GM19238 (cell line): ENCODE data around the gene ALG14.
"Not testable (repeated sequence)": the region's sequence is repeated elsewhere in the genome, so short reads cannot be mapped to it uniquely, and the experiment has no call there.

Experiments used
- DNase-seq: peaks from one replicate; pipeline ENCODE4 v3.0.0; 2011; ENCODE audit warnings: low spot score; ENCODE audit not compliant: insufficient read length

The ALG14 gene

DNA sequence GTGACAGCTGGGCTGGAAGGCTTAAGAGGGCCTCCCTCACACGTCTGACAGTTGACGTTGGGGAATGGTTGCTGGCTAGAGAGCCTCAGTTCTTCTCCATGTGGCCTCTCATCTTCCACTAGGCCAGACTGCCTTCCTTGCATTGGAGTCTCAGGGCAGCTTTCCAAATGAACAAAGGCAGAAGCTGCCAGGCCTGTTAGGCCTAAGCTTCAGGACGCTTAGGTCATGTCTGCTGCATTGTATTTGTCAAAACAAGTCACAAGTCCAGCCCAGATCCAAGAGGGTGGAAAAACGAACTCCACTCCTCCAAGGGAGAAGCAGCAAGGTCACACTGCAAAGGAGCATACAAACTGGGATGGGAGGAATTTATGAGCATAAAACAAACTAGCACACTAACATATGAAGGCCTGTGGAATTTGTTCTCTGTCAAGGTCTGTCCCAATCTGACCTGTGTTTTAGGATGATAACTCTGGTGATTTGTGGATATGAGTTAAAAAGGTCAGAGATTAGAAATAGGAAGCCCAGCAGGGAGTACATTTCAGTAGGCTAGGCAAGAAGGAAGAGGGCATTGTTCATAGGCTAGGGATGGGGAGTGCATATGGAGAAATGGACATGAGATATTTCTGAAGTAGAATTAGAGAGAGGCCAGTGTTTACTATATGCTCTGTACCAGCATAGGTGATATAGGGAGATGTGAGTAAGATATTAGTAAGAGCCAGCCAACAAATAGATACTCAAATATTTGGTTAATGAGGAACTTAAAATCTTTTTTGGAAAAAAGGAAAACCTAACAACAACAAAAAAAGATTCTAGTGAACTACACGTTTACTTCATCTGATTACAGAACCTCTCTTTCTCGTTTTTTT lies 116.8 kb downstream of the ALG14 start:
- no peak for DNase-seq

DNA sequence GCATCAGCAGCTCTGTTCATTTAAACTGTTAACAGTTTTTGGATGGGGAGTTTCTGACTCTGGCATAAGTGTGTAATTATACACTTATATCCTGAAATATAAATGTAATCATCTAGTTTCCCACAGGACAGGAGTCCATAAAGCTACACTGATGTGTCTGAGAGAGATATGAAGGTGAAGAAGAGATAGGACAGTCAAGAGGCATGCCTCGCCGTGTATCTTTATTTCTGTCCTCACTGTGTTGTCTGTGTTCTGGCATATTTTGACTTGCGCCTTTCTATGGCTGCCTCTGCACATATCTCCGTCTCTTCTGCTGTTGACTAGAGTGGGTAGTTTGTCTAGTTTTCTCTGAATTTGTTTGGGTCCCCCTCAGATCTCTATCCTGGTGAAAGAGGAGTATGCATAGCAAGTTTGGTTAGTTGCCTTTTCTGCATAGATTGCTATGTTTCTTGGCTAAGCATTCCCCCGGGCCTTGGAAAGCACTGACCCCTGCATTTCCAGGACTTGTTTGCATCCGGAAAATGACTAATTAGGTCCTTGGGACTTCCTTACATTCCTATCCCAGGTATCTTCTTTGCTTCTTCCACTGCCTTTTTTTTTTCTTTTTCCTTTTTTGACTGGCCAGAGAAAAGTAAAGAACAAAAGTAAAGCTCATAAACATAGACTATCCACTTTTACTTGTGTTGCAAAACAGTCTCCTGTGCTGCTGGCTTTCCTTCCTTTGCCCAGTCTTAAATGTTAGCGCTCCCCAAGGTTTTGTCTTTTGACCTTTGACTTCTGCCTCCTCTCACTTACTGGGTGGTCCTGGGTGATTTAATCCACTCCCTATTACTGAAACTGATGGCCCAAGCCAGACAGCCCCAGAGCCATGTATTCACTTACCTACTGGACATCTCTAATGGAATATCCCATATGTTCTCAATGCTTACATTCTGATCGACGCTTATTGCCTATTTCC lies 118.2 kb downstream of the ALG14 start:
- no peak for DNase-seq

DNA sequence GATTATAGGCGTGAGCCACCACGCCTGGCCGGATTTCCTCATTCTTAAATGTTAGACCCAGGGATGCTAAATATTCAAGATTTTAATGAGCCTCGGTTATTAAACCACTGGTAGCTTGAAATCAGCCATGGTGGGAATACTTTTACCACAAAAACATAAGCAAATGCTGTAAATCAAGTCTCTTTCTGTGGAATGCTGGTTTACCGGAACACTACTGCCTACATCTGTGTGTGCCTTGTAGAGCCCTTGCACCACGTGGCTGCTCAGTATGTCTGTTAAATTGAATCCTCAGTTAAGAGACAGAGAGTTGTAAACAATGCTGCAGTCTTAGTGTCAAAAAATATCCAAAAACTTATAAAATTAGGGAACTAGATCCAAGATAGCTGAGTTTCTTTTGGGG lies 119.0 kb downstream of the ALG14 start:
- no peak for DNase-seq

DNA sequence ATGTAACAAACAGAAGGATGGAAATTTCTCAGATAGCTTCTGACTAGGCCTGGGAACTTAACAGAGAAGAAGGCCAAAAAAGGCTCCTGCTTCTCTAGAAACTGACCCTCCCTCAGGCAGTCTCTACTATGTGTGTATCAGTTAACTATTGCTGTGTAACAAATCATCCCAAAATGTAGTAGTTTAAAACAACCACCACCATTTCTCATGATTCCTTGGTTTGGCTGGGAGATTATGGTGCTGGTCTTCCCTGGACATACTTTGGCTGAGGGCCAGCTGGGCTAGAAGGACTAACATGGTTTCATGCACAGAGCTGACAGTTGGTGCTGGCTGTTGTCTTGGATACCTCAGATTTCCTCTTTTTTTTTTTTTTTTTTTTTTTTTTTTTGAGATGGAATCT lies 119.6 kb downstream of the ALG14 start:
- no peak for DNase-seq

DNA sequence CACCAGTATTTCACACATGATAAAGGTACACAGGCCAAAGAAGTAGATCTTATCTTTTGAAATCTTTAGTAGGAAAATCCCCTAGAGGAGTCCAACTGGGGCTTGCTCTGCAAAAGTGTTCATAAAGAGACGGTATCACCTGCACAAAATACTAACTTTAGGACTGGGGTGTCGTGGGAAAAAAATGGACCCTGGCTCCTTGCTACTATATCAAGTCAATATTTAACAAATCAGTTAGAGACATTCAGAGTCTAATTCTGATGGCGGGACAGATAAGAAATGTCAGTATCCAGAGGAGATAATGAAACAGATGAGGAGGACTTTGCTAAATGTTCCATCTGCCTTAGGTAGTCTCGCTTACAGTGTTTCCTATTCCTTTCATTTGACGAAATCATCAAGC lies 120.2 kb downstream of the ALG14 start:
- DNase-seq: no peak

DNA sequence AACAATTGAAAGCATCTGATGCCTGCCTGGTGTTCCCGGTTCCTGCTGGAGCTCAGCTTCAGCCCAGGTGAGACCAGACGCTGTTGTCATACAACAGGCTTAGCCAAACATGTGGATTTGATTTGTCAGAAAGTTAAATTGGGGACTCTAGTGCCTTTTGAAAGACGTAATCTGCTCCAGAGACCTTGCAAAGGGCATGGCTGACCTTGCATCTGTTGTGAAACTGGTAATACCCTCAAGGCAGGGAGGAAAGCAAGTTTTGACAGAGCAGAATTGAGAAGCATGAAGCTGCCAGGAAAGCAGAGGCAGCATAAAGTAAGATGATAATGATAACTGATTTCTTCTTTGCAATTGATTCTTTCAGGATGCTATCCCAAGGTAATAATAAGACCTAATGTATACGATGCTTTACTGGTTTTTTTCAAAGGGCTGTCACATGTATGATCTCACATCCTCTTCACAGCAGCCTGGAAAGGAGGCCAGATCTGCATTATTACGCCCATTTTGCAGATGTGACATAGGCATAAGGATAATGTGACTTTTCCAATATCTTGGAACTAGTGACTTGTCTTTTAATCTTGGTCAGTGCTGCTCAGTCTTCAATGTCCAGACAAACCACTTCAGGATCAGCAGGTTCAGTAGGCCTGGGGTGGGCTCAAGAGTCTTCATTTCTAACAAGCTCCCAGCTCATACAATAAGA lies 121.1 kb downstream of the ALG14 start:
- no peak for DNase-seq

DNA sequence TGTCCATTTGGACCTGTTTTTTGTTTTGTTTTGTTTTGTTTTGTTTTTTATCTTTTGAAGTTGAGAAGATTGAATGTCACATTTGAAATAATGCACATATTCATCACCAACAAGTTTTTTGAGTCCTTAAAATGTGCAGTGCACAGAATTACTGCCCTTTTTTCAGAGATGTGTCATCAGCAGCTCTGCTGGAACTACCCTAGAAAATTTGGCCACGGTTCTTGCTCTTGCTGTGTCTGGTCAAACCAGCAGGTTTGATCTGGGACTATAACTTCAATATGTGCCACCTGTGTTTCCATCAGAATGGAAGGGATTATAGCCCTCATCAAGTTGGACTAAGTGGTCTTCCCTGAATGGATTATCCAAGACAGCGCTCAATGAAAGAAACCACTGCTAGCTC lies 121.7 kb downstream of the ALG14 start:
- no peak for DNase-seq

DNA sequence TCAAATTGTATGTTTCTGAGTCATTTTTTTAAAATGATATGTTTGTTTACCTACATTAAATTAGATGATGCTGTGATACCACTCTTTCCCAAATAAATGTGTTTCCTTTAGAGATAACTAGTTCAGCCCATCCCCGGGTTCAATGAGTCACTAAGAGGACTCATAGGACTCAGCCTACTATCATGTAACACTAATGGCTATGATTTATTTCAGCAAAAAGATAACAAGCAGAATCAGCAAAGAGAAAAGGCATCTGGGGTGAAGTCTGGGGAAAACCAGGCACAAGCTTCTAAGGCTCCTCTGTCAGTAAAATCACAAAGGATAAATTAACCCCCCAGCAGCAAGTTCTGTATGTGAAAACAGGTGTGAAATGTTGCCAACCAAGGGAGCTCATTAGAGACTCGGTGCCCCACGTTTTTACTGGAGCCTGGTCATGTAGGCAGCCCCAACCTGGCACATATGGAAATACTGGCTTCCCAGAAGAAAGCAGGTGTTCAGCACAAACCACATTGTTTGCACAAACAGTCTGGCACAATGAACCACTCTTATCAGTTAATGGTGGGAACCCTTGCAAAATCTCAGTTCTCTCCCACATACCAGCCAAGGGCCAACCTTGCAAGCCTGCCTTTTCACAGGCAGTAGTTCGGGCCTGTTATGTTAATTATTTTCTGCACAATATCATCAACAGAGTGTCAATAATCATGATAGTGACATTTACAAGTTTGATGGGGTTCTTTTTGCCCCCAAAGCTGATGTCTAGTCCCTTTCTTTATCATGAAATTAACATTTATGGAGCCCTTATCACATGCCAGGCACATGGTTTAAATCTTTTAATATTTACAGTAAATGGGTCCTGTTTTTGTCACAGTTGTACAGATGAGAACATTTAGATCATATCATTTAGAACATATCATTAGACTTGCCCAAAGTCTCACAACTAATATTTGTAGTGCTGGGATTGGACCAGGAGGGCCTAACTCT lies 122.8 kb downstream of the ALG14 start:
- no peak for DNase-seq

DNA sequence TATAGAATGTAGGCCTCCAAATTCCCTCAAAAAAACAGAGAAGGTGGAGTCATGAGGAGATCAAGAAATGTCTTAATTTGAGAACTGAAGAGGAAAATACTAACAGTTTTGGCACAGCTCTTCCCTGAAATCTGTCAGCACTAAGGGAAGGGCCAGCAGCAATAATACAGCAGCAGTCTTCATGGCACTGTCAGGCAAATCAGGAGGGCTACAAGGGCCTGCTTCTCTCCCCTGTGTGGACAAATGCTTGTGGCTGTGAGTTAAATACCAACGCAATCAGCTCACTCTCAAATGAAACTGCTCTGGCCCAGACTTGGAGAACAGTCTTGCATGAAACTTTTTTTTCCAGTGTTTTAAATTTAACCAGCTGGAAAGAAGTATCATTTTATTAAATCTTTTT lies 125.3 kb downstream of the ALG14 start:
- DNase-seq: no peak

DNA sequence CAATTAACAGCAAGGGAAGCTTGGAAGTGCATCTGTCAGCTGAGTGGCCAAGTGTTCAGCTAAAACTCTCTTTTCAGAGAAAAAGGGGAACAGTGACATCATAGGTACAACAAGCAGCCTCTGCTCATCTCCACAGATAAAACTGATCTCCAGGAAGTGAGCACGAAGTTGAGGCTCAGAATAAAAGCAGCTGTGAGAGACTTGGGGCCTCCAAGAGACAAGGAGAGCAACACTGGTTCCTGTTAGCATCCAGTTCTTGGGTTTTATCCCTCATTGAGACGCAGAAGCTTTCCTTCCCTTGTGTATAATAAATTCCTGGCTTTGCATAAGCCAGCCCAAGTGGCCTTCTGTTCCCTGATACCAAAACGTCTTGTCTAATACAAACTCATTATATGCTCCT lies 125.9 kb downstream of the ALG14 start:
- DNase-seq: no peak

DNA sequence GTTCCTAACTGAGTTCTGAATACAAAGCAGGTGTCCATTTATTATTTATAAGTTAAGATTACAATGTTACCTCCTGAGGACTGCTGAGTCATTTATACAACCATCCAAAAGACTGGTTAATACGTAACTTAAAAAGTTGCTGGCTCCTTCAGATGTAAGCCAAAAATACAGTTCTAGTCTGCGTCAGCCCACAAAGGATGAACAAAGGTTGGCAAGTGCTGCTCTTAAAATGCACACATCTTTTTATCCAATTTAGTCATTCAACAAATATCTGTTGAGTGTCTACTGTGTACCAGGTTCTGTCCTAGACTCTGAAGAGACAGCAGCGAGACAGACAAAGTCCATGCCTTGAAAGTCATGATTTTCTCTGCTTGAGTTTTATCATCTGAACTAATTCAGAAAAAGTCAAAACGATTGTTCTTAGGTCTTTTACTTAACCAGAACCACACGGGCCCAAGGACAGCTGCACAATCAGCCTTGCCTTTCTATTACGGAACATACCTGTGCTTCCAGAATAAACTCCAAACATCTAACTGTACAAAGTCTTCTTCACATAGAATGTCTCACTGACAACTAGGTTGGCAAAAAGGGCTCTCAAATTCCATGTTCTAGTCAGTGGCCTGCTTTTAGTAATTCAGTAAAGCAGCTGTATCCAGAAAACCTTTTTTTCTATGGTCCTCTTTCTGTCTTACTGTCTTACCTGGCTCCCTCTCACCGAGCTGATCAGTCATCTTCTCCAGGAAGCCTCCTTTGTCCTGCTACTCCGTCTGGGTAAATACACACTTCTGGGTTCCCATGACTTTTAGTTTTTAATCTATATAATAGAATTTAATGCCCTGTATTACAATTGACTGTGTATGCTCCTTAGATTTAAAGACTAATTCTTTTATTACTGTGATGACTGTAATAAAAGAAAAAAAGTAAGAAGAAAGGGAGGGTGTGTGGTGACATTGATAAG lies 130.3 kb downstream of the ALG14 start:
- DNase-seq: no peak

DNA sequence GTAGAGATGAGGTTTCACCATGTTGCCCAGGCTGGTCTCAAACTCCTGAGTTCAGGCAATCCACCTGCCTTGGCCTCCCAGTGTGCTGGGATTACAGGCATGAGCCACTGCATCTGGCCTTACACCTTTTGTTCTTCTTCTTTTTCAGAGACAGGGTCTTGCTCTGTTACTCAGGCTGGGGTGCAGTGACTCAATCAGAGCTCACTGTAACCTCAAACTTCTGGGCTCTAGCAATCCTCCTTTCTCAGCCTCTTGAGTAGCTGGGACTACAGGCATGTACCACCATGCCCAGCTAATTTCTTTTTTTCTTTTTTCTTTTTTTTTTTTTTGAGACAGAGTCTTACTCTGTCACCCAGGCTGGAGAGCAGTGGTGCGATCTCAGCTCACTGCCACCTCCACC lies 131.3 kb downstream of the ALG14 start:
- not testable (repeated sequence) for DNase-seq

DNA sequence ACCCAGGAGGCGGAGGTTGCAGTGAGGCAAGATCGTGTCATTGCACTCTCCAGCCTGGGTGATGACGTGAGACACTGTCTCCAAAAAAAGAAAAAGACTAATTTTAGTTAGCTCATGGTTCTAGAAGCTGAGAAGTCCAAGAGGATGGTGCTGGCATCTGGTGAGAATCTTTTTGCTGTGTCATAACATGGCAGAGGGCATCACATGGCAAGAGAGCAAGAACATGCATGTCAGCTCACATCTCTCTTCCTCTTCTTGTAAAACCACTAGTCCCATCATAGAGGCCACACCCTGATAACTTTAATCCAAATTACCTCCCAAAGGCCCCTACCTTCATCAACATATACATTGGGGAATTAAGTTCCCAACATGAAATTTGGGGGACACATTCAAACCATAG lies 132.0 kb downstream of the ALG14 start:
- no peak for DNase-seq

DNA sequence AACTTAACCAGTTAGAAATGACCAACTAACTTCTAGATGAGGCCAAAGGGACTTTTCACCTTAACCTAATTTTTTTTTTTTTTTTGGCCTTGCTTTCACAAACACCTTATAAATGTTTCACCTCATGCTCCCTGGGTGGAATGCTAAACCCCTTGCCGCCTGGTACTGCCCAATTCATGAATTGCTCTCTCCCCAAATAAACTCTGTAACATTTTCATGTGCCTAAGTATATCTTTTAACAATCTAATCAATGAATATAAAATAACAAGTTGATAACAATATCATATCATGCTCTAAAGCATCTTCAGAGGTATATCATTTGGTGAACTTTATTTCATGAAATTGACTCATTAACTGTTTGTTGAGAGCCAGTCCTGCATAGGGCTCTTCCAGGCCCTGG lies 134.9 kb downstream of the ALG14 start:
- no peak for DNase-seq

DNA sequence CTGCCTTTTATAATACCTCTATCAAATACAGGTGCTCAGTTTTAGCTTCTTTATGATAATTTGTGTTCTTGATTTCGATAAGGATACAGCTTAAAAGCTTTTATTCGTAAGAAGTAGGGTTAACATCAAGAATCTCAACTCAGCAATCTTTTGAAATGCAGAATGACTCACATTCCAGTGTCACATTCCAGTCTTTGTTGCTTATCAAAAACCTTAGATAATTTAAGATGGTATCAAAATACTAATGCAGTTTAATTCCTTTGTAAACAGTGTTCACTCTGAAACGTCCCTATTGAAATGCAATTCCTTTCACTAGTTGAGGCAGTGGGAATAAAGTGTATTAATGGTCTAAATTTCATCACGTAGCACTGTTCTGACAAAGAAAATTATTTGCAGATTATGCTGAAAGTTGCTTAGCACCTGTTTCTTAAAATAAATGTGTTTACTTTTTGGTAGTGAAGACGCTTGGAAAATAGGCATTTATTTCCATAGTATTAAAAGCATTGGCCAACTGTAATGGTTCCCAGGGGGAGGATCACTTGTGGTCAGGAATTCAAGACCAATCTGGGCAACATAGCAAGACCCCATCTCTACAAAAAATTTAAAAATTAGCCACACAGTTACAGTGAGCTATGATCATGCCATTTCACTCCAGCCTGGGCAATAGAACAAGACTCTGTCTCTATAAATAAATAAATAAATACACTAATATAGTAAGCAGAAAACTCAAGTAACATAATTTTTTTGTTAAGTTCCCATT lies 135.7 kb downstream of the ALG14 start:
- no peak for DNase-seq

DNA sequence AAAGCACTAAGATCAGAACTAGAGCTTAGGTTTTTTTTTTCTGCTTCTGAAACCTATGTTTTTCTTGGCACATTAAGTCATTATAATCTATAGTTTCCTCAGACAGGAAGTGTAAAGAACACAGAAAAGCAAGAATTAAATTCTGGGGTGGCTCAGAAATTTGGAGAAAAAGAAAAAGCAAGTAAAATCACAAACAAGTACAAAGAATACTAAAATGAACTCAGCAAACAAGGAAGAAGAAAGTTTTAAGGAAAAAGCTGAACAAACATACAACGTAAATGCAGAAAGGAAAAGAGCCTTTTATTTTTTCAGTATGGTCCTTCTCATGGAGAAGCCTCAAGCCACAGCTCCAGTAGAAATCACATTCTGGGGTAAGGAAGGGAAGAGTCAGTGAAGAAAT lies 137.3 kb downstream of the ALG14 start:
- no peak for DNase-seq

DNA sequence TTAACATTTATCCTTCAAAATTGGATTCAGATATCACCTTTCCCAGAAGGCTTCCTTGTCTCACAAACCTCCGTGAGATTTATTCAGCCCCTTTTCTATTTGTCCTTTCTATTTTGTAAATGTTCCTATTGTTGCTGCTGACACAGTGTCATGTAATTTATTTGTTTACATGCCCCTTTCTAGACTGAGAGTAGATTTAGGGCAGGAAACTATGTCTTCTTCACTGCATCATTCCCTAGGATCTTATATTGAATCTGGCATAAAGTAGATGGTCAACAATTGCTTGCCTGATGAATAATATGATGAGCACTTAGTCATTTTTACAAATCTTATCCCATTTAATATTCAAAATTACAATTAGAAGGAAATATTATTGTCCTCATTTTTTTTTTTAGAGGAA lies 137.7 kb downstream of the ALG14 start:
- DNase-seq: no peak

DNA sequence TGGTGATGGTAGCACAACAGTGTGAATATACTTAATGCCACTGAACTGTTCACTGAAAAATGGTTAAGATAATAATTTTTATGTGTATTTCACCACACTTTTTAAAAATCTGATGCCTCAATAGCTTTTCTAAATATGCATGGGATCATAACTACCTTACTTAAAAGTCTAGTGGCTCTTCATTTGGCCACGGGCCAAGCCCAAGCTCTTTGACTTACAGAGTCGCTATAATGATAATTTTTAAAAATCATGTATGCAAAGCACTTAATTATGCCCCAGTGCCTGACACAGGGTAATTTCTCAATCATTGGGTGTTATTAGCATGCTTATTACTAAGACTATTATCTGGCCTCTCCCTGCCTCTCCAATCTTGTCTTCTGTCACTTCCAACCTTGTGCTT lies 138.2 kb downstream of the ALG14 start:
- no peak for DNase-seq
